Choroid plexus epithelial cell (primary cell): ENCODE results near the gene UBQLN4.

Experiments
- DNase-seq: peaks from one replicate; pipeline ENCODE4 v3.0.0-alpha.2; 2010; ENCODE audit warnings: low read depth
- H3K4me3 ChIP-seq: 2 replicates; pipeline ENCODE4 v1.5.1; 2011; ENCODE audit warnings: low read depth, mild to moderate bottlenecking, control low read depth, low read length, moderate library complexity
- CTCF ChIP-seq: conservative IDR thresholded peaks from 2 replicates; pipeline ENCODE4 v1.5.1; 2011; ENCODE audit warnings: low read depth, mild to moderate bottlenecking, control low read depth, inconsistent platforms, low read length, moderate library complexity

The UBQLN4 gene

GRCh38 chr1:156025876-156026275 lies 27.7 kb downstream of the UBQLN4 start:
- DNase-seq, result peak; percentile 66
- TF ChIP-seq CTCF, result peak; percentile 91
- H3K4me3 ChIP-seq, result no peak overlapping the region

- no peak for DNase-seq
- H3K4me3 ChIP-seq, result no peak overlapping the region
- TF ChIP-seq CTCF, result no peak
Measured at GRCh38 chr1:156024801-156025200, 28.8 kb downstream of the UBQLN4 start.

GRCh38 chr1:156021954-156022353 lies 31.6 kb downstream of the UBQLN4 start:
- no peak overlapping the region for H3K4me3 ChIP-seq
- no peak for TF ChIP-seq CTCF
- no peak for DNase-seq

- DNase-seq, result no peak
- TF ChIP-seq CTCF, result no peak
- peak overlapping the region; percentile 83 for H3K4me3 ChIP-seq
Measured at GRCh38 chr1:156021093-156021428, 32.5 kb downstream of the UBQLN4 start.

GRCh38 chr1:156020293-156021092 lies 33.1 kb downstream of the UBQLN4 start, which contains the start of gene SSR2:
SSR2 (minus strand) TSS chr1:156020951; CDS start chr1:156020167, 784 bp downstream.
- DNase-seq, result peak; percentile 94
- H3K4me3 ChIP-seq, result peak within 1 kb of the TSS; percentile 83
- no peak for TF ChIP-seq CTCF

GRCh38 chr1:156019946-156020292 lies 33.7 kb downstream of the UBQLN4 start:
- no peak for TF ChIP-seq CTCF
- H3K4me3 ChIP-seq, result peak overlapping the region; percentile 83
- DNase-seq, result no peak

- no peak for TF ChIP-seq CTCF
- H3K4me3 ChIP-seq, result no peak overlapping the region
- DNase-seq, result no peak
Measured at GRCh38 chr1:156014829-156015228, 38.8 kb downstream of the UBQLN4 start.
